Activated naive CD8-positive, alpha-beta T cell treated with anti-CD3 and anti-CD28 coated beads for 36 hours (primary cell): ENCODE measurements around the gene CDR2. TPM values are rescaled to one million over a fixed set of nuclear protein-coding genes. Genes with fewer than 3 reads are reported as not detected.
"Not testable (repeated sequence)": the region's sequence is repeated elsewhere in the genome, so short reads cannot be mapped to it uniquely, and the experiment has no call there.

Source experiments
- DNase-seq: peaks from one replicate; pipeline ENCODE4 v3.0.0; 2021
- H3K27ac Mint-ChIP-seq: one replicate; pipeline ENCODE4 v1.8.0; 2022; ENCODE audit warnings: mild to moderate bottlenecking, moderate library complexity, mixed read lengths
- H3K27me3 Mint-ChIP-seq: one replicate; pipeline ENCODE4 v1.8.0; 2022; ENCODE audit warnings: mild to moderate bottlenecking, mixed read lengths
- H3K36me3 Mint-ChIP-seq: one replicate; pipeline ENCODE4 v1.8.0; 2021; ENCODE audit warnings: mild to moderate bottlenecking, mixed read lengths
- H3K4me1 Mint-ChIP-seq: one replicate; pipeline ENCODE4 v1.8.0; 2021; ENCODE audit warnings: mixed read lengths
- H3K4me3 Mint-ChIP-seq: one replicate; pipeline ENCODE4 v1.8.0; 2022; ENCODE audit warnings: mild to moderate bottlenecking, moderate library complexity, mixed read lengths
- H3K9me3 Mint-ChIP-seq: one replicate; pipeline ENCODE4 v1.8.0; 2022; ENCODE audit warnings: mixed read lengths
- total RNA-seq, 2 experiments: library from RNA; stranded (reverse); gene quantifications; one replicate each; pipeline ENCODE4 v1.2.3, GENCODE V29; 2021

Gene CDR2
- total RNA-seq, 2 experiments from 2014 or later, result 31.6 to 34.7 TPM

- H3K27me3 Mint-ChIP-seq, H3K27ac Mint-ChIP-seq, DNase-seq, H3K4me3 Mint-ChIP-seq, H3K9me3 Mint-ChIP-seq: not testable (repeated sequence)
- peaks cover 35% of the 10 kb centered on the region for H3K4me1 Mint-ChIP-seq
- peaks cover 41% of the 10 kb centered on the region for H3K36me3 Mint-ChIP-seq
These were observed 23.4 kb downstream of the CDR2 start for GRCh38 chr16:22351017-22351416.

- peaks cover 39% of the 10 kb centered on the region for H3K36me3 Mint-ChIP-seq
- no peak for DNase-seq
- H3K4me3 Mint-ChIP-seq, result no peak overlapping the region
- H3K9me3 Mint-ChIP-seq, result no peaks in the 10 kb centered on the region
- no peaks in the 10 kb centered on the region for H3K27me3 Mint-ChIP-seq
- peaks cover 15% of the 10 kb centered on the region for H3K4me1 Mint-ChIP-seq
- H3K27ac Mint-ChIP-seq, result no peak overlapping the region
These were observed 26.1 kb downstream of the CDR2 start for GRCh38 chr16:22348291-22348690.

GRCh38 chr16:22347100-22347820, 27.2 kb downstream of the CDR2 start:
- Mint-ChIP-seq H3K4me3 (no peak overlapping the region), H3K36me3 (peaks cover 36% of the 10 kb centered on the region), H3K9me3 (no peaks in the 10 kb centered on the region), H3K27me3 (no peaks in the 10 kb centered on the region), H3K4me1 (peaks cover 6% of the 10 kb centered on the region), H3K27ac (no peak overlapping the region)
- DNase-seq, result no peak

GRCh38 chr16:22346483-22346882, 27.9 kb downstream of the CDR2 start:
- Mint-ChIP-seq H3K4me1 (peaks cover 6% of the 10 kb centered on the region), H3K36me3 (peaks cover 35% of the 10 kb centered on the region), H3K9me3 (peaks cover 2% of the 10 kb centered on the region), H3K4me3 (no peak overlapping the region), H3K27ac (peak overlapping the region; percentile 4), H3K27me3 (no peaks in the 10 kb centered on the region)
- DNase-seq, result no peak

GRCh38 chr16:22342082-22342481, 32.3 kb downstream of the CDR2 start:
- Mint-ChIP-seq H3K9me3 (peaks cover 28% of the 10 kb centered on the region), H3K27ac (no peak overlapping the region), H3K27me3 (no peaks in the 10 kb centered on the region), H3K4me3 (no peak overlapping the region), H3K36me3 (peaks cover 54% of the 10 kb centered on the region), H3K4me1 (peaks cover 16% of the 10 kb centered on the region)
- no peak for DNase-seq

GRCh38 chr16:22340945-22341344, 33.5 kb downstream of the CDR2 start:
- no peak overlapping the region for H3K27ac Mint-ChIP-seq
- no peaks in the 10 kb centered on the region for H3K27me3 Mint-ChIP-seq
- H3K4me3 Mint-ChIP-seq, result no peak overlapping the region
- no peak for DNase-seq
- H3K4me1 Mint-ChIP-seq, result peaks cover 17% of the 10 kb centered on the region
- H3K36me3 Mint-ChIP-seq, result peaks cover 65% of the 10 kb centered on the region
- peaks cover 38% of the 10 kb centered on the region for H3K9me3 Mint-ChIP-seq

GRCh38 chr16:22337849-22338635, 36.4 kb downstream of the CDR2 start:
- Mint-ChIP-seq H3K9me3 (peaks cover 44% of the 10 kb centered on the region), H3K27me3 (no peaks in the 10 kb centered on the region), H3K4me3 (peak overlapping the region; percentile 15), H3K36me3 (peaks cover 85% of the 10 kb centered on the region), H3K4me1 (peaks cover 12% of the 10 kb centered on the region), H3K27ac (peak overlapping the region; percentile 84)
- no peak for DNase-seq

- H3K4me3 Mint-ChIP-seq, result no peak overlapping the region
- peaks cover 87% of the 10 kb centered on the region for H3K36me3 Mint-ChIP-seq
- DNase-seq, result no peak
- H3K4me1 Mint-ChIP-seq, result peaks cover 12% of the 10 kb centered on the region
- H3K9me3 Mint-ChIP-seq, result peaks cover 44% of the 10 kb centered on the region
- H3K27me3 Mint-ChIP-seq, result no peaks in the 10 kb centered on the region
- H3K27ac Mint-ChIP-seq, result no peak overlapping the region
These were observed 37.4 kb downstream of the CDR2 start for GRCh38 chr16:22337045-22337444.

GRCh38 chr16:22336581-22336980, 37.8 kb downstream of the CDR2 start:
- Mint-ChIP-seq H3K4me3 (no peak overlapping the region), H3K27me3 (no peaks in the 10 kb centered on the region), H3K36me3 (peaks cover 88% of the 10 kb centered on the region), H3K27ac (peak overlapping the region; percentile 8), H3K4me1 (peaks cover 12% of the 10 kb centered on the region), H3K9me3 (peaks cover 42% of the 10 kb centered on the region)
- DNase-seq, result no peak

- peaks cover 12% of the 10 kb centered on the region for H3K4me1 Mint-ChIP-seq
- DNase-seq, result no peak
- no peaks in the 10 kb centered on the region for H3K27me3 Mint-ChIP-seq
- H3K36me3 Mint-ChIP-seq, result peaks cover 86% of the 10 kb centered on the region
- H3K4me3 Mint-ChIP-seq, result no peak overlapping the region
- no peak overlapping the region for H3K27ac Mint-ChIP-seq
- peaks cover 38% of the 10 kb centered on the region for H3K9me3 Mint-ChIP-seq
These were observed 38.7 kb downstream of the CDR2 start for GRCh38 chr16:22335668-22336246.

- Mint-ChIP-seq H3K9me3 (peaks cover 28% of the 10 kb centered on the region), H3K27me3 (no peaks in the 10 kb centered on the region), H3K4me3 (no peak overlapping the region), H3K36me3 (peaks cover 75% of the 10 kb centered on the region), H3K27ac (no peak overlapping the region), H3K4me1 (peaks cover 11% of the 10 kb centered on the region)
- DNase-seq, result no peak
These were observed 40.9 kb downstream of the CDR2 start for GRCh38 chr16:22333457-22333994.

- H3K4me3 Mint-ChIP-seq, result no peak overlapping the region
- peaks cover 57% of the 10 kb centered on the region for H3K36me3 Mint-ChIP-seq
- no peak for DNase-seq
These were observed 44.1 kb downstream of the CDR2 start for GRCh38 chr16:22330326-22330725.

GRCh38 chr16:22329199-22329695, 45.2 kb downstream of the CDR2 start:
- no peak for DNase-seq
- Mint-ChIP-seq H3K4me3 (no peak overlapping the region), H3K27me3 (no peaks in the 10 kb centered on the region), H3K27ac (peak overlapping the region; percentile 42), H3K36me3 (peaks cover 46% of the 10 kb centered on the region), H3K9me3 (peaks cover under 1% of the 10 kb centered on the region), H3K4me1 (no peaks in the 10 kb centered on the region)

More at GRCh38 chr16:22330326-22330725, 44.1 kb downstream of the CDR2 start:
- H3K27me3 Mint-ChIP-seq, result no peaks in the 10 kb centered on the region
- H3K9me3 Mint-ChIP-seq, result peaks cover 6% of the 10 kb centered on the region
- H3K27ac Mint-ChIP-seq, result peak overlapping the region; percentile 29
- H3K4me1 Mint-ChIP-seq, result no peaks in the 10 kb centered on the region

- no peak overlapping the region for H3K4me3 Mint-ChIP-seq
- no peak for DNase-seq
- no peaks in the 10 kb centered on the region for H3K9me3 Mint-ChIP-seq
- peaks cover 36% of the 10 kb centered on the region for H3K36me3 Mint-ChIP-seq
- H3K4me1 Mint-ChIP-seq, result no peaks in the 10 kb centered on the region
- H3K27me3 Mint-ChIP-seq, result no peaks in the 10 kb centered on the region
- H3K27ac Mint-ChIP-seq, result no peak overlapping the region
These were observed 46.2 kb downstream of the CDR2 start for GRCh38 chr16:22328081-22328725.

GRCh38 chr16:22327446-22327775, 47.0 kb downstream of the CDR2 start:
- H3K4me1 Mint-ChIP-seq, result no peaks in the 10 kb centered on the region
- H3K4me3 Mint-ChIP-seq, result no peak overlapping the region
- no peaks in the 10 kb centered on the region for H3K9me3 Mint-ChIP-seq
- no peak for DNase-seq
- no peaks in the 10 kb centered on the region for H3K27me3 Mint-ChIP-seq
- H3K27ac Mint-ChIP-seq, result no peak overlapping the region
- H3K36me3 Mint-ChIP-seq, result peaks cover 34% of the 10 kb centered on the region
